ENCODE measurements around the gene UGT1A4.
"Not testable (repeated sequence)": the region's sequence is repeated elsewhere in the genome, so short reads cannot be mapped to it uniquely, and the experiment has no call there.

UGT1A4 gene

DNA sequence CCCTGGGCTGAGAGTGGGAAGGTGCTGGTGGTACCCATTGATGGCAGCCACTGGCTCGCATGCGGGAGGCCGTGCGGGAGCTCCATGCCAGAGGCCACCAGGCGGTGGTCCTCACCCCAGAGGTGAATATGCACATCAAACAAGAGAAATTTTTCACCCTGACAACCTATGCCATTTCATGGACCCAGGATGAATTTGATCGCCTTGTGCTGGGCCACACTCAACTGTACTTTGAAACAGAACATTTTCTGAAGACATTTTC is 28.7 kb downstream of the UGT1A4 start:
- DNase-seq (ENCODE audit: low read depth), result no peak
- TF ChIP-seq, protein P1, sequence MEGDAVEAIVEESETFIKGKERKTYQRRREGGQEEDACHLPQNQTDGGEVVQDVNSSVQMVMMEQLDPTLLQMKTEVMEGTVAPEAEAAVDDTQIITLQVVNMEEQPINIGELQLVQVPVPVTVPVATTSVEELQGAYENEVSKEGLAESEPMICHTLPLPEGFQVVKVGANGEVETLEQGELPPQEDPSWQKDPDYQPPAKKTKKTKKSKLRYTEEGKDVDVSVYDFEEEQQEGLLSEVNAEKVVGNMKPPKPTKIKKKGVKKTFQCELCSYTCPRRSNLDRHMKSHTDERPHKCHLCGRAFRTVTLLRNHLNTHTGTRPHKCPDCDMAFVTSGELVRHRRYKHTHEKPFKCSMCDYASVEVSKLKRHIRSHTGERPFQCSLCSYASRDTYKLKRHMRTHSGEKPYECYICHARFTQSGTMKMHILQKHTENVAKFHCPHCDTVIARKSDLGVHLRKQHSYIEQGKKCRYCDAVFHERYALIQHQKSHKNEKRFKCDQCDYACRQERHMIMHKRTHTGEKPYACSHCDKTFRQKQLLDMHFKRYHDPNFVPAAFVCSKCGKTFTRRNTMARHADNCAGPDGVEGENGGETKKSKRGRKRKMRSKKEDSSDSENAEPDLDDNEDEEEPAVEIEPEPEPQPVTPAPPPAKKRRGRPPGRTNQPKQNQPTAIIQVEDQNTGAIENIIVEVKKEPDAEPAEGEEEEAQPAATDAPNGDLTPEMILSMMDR (IDR thresholded peaks at IDR 0.05; ENCODE audit: insufficient read depth, low read depth, low read length, missing control alignments), result no peak
- no peak overlapping the region for H3K4me3 ChIP-seq (ENCODE audit: low read length)

DNA sequence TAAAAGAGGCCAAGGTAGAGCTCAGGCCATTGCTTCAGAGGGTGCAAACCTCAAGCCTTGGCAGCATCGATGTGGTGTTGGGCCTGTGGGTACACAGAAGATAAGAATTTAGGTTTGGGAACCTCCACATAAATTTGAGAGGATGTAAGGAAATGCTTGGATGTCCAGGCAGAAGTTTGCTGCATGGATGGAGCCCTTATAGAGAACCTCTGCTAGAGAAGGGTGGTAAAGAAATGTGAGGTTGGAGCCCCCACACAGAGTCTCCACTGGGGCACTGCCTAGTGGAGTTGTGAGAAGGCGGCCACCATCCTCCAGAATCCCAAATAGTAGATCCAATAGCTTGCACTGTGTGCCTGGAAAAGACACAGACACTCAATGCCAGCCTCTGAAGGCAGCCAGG is 32.2 kb downstream of the UGT1A4 start:
- not testable (repeated sequence) for H3K4me3 ChIP-seq (ENCODE audit: low read length)

DNA sequence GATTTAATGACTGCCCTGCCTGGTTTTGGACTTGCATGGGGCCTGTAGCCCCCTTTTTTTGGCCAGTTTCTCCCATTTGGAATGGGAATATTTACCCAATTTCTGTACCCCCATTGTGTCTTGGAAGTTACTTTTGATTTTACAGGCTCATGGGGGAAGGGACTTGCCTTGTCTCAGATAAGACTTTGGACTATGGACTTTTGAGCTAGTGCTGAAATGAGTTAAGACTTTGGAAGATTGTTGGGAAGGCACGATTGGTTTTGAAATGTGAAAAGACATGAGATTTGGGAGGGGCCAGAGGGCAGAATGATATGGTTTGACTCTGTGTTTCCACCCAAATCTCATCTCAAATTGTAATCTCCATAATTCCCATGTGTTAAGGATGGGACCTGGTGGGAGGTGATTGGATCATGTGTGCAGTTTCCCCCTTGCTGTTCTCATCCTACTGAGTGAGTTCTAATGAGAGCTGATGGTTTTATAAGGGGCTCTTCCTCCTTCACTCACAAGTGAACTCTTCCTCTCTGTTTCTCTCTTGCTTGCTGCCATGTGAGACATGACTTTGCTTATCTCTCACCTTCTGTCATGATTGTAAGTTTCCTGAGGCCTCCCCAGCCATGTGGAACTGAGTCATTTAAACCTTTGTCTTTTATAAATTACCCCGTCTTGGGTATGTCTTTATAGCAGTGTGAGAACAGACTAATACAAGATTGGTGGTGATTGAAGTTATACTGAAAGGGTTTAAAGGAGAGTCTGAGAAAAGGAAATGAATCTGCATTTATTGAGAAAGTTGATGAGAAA is 32.9 kb downstream of the UGT1A4 start:
- not testable (repeated sequence) for DNase-seq (ENCODE audit: low read depth); H3K4me3 ChIP-seq (ENCODE audit: low read length)

More for the DNA sequence above, 32.2 kb downstream of the UGT1A4 start:
- not testable (repeated sequence) for DNase-seq (ENCODE audit: low read depth)

DNA sequence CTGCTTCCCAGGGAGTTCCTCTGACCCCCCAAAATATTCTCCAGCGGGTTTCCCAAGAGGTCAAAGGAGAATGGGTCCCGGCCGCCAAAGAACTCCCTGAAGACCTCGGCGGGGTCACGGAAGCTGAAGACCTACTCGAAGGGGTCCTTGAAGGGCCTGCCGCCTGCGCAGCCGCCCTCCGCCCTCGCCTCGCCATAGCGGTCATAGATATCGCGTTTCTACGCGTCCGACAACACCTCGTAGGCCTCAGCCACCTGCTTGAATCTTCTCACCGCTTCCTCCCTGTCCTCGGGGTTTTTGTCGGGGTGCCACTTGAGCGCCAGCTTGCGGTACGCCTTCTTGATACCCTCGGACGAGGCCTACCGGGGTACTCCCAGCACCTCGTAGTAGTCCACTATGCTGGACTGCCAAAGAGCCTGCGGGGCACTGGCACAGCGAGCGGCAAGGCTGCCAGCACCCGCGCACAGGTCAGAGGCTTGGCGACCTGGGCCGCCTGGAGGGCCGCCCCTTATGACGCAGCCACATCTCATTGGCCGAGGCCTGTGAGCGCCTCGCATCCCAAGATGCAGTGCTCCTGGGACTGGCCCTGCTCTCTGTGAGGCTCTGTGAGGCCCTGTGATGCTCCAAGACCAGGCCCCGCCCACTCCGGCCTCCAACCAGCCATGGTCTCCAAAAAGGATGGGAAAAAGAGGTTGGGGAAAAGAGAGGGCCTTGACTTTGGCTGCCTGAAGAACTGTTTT is 36.5 kb downstream of the UGT1A4 start:
- TF ChIP-seq, protein P1 (IDR thresholded peaks at IDR 0.05; ENCODE audit: insufficient read depth, low read depth, low read length, missing control alignments), result no peak
- DNase-seq (ENCODE audit: low read depth), result no peak
- no peak overlapping the region for H3K4me3 ChIP-seq (ENCODE audit: low read length)

DNA sequence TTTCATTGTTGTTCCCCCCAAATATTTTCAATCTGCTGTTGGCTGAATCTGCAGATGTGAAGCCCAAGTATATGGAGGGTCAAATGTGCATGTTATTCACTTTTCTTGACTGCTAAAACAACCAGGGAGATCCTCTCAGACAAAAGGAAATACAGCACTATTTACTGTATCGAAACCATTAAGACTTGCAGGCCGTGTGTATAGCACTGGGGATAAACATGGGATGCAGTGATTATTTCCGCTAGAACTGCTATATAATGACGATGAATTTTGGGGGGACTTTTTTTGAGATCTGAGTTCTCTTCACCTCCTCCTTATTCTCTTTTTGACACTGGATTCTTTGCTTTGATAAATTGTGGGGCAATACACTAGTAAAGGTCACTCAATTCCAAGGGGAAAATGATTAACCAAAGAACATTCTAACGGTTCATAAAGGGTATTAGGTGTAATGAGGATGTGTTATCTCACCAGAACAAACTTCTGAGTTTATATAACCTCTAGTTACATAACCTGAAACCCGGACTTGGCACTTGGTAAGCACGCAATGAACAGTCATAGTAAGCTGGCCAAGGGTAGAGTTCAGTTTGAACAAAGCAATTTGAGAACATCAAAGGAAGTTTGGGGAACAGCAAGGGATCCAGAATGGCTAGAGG is 38.0 kb downstream of the UGT1A4 start:
- DNase-seq (ENCODE audit: low read depth), result no peak
- TF ChIP-seq, protein P1 (IDR thresholded peaks at IDR 0.05; ENCODE audit: insufficient read depth, low read depth, low read length, missing control alignments), result no peak
- no peak overlapping the region for H3K4me3 ChIP-seq (ENCODE audit: low read length)

DNA sequence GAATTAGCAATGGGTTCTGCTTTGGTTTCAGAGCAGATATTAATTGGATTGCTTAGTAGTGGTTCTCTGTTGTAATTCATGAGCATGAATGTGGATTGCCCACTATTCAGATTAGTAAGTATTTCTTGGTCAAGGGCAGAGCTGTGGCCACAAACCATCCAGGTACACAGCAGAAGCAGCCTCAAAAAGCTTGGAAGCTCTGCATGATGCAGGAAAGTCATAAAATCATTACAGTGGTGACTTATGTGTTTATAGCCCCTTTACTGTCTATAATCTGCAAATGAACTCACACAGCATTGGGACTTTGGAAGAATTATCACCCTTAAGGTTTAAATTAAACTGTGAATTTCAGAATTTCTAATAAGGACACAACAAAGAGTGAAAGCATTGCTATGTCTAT is 39.6 kb downstream of the UGT1A4 start:
- no peak for DNase-seq (ENCODE audit: low read depth)
- H3K4me3 ChIP-seq (ENCODE audit: low read length), result no peak overlapping the region
- TF ChIP-seq, protein P1 (IDR thresholded peaks at IDR 0.05; ENCODE audit: insufficient read depth, low read depth, low read length, missing control alignments), result no peak

DNA sequence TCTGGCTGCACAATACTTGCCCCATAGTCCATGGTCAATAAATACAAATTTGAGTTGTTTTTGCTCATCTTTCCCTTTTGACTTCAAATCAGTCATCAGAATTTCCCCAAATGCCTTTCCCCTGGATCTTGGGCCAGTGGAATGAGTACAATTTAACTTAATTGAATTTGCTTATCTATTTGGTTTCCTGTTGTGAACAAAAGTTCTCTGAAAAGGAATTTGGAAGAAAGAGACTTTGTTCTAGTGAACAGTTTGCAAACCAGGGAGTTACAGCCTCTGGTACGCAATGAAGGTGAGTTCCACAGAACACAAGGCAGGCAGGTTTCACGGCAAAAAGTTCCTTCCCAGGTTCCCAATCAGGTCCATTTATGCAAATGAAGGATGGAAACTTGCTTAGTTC is 40.3 kb downstream of the UGT1A4 start:
- TF ChIP-seq, protein P1 (IDR thresholded peaks at IDR 0.05; ENCODE audit: insufficient read depth, low read depth, low read length, missing control alignments), result no peak
- H3K4me3 ChIP-seq (ENCODE audit: low read length), result no peak overlapping the region
- no peak for DNase-seq (ENCODE audit: low read depth)

Measured in epithelial cell of esophagus (primary cell).